Transverse colon (tissue), 3 donors: ENCODE results near the gene SCARF1.

ENCODE experiments used
- CTCF ChIP-seq, 5 experiments: fragments of 200-600 bp in 3 of 5; fragments of 450-650 bp in 2 of 5; sonication (generic) in 3 of 5; IDR thresholded peaks; 1 replicate in 2 of 5; 2 replicates in 3 of 5; pipeline ENCODE4 v1.5.1; 2016 to 2017; ENCODE audit warnings: antibody characterized with exemption in 5 of 5, inconsistent platforms in 3 of 5, mild to moderate bottlenecking in 2 of 5, moderate library complexity in 1 of 5
- EP300 ChIP-seq: sonication (generic); formaldehyde crosslinking; IDR thresholded peaks from one replicate; pipeline ENCODE4 v1.6.1; 2017; ENCODE audit warnings: antibody characterized with exemption, low read depth

DNA sequence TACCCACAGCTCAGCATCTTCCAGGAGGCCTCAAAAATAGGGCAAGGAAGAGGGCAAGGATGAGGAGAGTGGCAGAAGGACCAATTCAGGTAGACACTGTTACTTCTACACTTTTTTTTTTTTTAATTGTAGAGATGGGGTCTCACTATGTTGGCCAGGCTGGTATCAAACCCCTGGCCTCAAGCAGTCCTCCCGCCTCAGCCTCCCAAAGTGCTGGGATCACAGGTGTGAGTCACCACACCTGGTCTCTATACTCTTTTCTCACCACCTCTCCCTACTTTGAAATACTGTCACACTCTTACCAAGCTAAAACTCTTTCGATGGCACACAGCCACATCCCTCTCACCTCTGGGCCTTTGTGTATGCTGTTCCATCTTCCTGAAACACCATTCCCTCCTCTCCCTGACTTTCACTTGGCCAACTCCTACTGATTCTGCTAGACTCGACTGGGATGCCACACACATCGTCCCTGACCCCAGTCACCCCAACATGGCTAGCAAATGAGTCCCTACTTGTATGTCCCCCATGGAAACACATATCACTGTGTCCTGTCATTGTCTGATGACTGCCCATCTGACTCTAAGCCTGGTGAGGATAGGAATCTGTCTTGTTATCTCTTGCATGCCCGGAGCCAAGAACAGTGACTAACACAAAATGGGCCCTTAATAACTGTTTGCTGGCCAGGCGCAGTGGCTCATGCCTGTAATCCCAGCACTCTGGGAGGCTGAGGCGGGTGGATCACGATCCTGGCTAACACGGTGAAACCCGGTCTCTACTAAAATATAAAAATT is 9.7 kb downstream of the SCARF1 start:
- TF ChIP-seq CTCF (IDR thresholded peaks at IDR 0.05) (no peak), EP300 (no peak)
